ENCODE results near the gene HBZ.
"Not testable (repeated sequence)": the region's sequence is repeated elsewhere in the genome, so short reads cannot be mapped to it uniquely, and the experiment has no call there.

DNA sequence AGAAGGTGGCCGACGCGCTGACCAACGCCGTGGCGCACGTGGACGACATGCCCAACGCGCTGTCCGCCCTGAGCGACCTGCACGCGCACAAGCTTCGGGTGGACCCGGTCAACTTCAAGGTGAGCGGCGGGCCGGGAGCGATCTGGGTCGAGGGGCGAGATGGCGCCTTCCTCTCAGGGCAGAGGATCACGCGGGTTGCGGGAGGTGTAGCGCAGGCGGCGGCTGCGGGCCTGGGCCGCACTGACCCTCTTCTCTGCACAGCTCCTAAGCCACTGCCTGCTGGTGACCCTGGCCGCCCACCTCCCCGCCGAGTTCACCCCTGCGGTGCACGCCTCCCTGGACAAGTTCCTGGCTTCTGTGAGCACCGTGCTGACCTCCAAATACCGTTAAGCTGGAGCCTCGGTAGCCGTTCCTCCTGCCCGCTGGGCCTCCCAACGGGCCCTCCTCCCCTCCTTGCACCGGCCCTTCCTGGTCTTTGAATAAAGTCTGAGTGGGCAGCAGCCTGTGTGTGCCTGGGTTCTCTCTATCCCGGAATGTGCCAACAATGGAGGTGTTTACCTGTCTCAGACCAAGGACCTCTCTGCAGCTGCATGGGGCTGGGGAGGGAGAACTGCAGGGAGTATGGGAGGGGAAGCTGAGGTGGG is 20.9 kb downstream of the HBZ start:
- TF ChIP-seq EZH2phosphoT487 (IDR thresholded peaks at IDR 0.05; ENCODE audit: borderline replicate concordance); CTCF (IDR thresholded peaks at IDR 0.05 in 2 of 3, conservative IDR thresholded peaks at IDR 0.05 in 1 of 3; ENCODE audit: borderline replicate concordance in 1 of 3, insufficient read depth in 1 of 3, low read depth in 2 of 3, low read length in 2 of 3); POLR2AphosphoS5 (IDR thresholded peaks at IDR 0.05; ENCODE audit: low read depth, low read length); POLR2A (IDR thresholded peaks at IDR 0.05; ENCODE audit: borderline replicate concordance, extremely low read depth, insufficient read depth, insufficient read length); EZH2 (IDR thresholded peaks at IDR 0.05); JUND (IDR thresholded peaks at IDR 0.05); EGR1 (IDR thresholded peaks at IDR 0.05; ENCODE audit: low read depth); ZNF274 (IDR thresholded peaks at IDR 0.05; ENCODE audit: low read depth, low read length); SP1 (IDR thresholded peaks at IDR 0.05; ENCODE audit: low read depth); SIN3A (IDR thresholded peaks at IDR 0.05; ENCODE audit: low read depth): not testable (repeated sequence)
- TF ChIP-seq, protein P1, sequence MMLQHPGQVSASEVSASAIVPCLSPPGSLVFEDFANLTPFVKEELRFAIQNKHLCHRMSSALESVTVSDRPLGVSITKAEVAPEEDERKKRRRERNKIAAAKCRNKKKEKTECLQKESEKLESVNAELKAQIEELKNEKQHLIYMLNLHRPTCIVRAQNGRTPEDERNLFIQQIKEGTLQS (IDR thresholded peaks at IDR 0.05): not testable (repeated sequence)
- TF ChIP-seq, protein P2, sequence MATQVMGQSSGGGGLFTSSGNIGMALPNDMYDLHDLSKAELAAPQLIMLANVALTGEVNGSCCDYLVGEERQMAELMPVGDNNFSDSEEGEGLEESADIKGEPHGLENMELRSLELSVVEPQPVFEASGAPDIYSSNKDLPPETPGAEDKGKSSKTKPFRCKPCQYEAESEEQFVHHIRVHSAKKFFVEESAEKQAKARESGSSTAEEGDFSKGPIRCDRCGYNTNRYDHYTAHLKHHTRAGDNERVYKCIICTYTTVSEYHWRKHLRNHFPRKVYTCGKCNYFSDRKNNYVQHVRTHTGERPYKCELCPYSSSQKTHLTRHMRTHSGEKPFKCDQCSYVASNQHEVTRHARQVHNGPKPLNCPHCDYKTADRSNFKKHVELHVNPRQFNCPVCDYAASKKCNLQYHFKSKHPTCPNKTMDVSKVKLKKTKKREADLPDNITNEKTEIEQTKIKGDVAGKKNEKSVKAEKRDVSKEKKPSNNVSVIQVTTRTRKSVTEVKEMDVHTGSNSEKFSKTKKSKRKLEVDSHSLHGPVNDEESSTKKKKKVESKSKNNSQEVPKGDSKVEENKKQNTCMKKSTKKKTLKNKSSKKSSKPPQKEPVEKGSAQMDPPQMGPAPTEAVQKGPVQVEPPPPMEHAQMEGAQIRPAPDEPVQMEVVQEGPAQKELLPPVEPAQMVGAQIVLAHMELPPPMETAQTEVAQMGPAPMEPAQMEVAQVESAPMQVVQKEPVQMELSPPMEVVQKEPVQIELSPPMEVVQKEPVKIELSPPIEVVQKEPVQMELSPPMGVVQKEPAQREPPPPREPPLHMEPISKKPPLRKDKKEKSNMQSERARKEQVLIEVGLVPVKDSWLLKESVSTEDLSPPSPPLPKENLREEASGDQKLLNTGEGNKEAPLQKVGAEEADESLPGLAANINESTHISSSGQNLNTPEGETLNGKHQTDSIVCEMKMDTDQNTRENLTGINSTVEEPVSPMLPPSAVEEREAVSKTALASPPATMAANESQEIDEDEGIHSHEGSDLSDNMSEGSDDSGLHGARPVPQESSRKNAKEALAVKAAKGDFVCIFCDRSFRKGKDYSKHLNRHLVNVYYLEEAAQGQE (IDR thresholded peaks at IDR 0.05; ENCODE audit: low read depth): not testable (repeated sequence)
- TF ChIP-seq, protein P3, sequence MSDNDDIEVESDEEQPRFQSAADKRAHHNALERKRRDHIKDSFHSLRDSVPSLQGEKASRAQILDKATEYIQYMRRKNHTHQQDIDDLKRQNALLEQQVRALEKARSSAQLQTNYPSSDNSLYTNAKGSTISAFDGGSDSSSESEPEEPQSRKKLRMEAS (IDR thresholded peaks at IDR 0.05): not testable (repeated sequence)
- TF ChIP-seq, protein P4, sequence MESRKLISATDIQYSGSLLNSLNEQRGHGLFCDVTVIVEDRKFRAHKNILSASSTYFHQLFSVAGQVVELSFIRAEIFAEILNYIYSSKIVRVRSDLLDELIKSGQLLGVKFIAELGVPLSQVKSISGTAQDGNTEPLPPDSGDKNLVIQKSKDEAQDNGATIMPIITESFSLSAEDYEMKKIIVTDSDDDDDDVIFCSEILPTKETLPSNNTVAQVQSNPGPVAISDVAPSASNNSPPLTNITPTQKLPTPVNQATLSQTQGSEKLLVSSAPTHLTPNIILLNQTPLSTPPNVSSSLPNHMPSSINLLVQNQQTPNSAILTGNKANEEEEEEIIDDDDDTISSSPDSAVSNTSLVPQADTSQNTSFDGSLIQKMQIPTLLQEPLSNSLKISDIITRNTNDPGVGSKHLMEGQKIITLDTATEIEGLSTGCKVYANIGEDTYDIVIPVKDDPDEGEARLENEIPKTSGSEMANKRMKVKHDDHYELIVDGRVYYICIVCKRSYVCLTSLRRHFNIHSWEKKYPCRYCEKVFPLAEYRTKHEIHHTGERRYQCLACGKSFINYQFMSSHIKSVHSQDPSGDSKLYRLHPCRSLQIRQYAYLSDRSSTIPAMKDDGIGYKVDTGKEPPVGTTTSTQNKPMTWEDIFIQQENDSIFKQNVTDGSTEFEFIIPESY (IDR thresholded peaks at IDR 0.05; ENCODE audit: extremely low read depth, insufficient replicate concordance, low read length): not testable (repeated sequence)

Data from HCT116 (cell line).